Right atrium auricular region (tissue), 2 donors: ENCODE results near the gene PDE11A. TPM values are rescaled to one million over a fixed set of nuclear protein-coding genes. Genes with fewer than 3 reads are reported as not detected.

Experiments
- DNase-seq: peaks from one replicate; pipeline ENCODE4 v3.0.0-alpha.2; 2019; ENCODE audit warnings: low spot score
- H3K27ac ChIP-seq, 2 donors: fragments of 200-600 bp; sonication (generic); 1 replicate in 1 of 2; 2 replicates in 1 of 2; pipeline ENCODE4 v1.5.1; 2016 to 2019
- H3K27me3 ChIP-seq, 2 donors: fragments of 200-600 bp; sonication (generic); one replicate each; pipeline versions ENCODE4 v1.5.1 to v1.6.0; 2017 to 2019
- H3K36me3 ChIP-seq: fragments of 200-600 bp; sonication (generic); one replicate; pipeline ENCODE4 v1.5.1; 2016
- H3K4me1 ChIP-seq, 2 donors: fragments of 200-600 bp; sonication (generic); one replicate each; pipeline versions ENCODE4 v1.5.1 to v1.6.0; 2017 to 2019
- H3K4me3 ChIP-seq, 2 donors: fragments of 200-600 bp; sonication (generic); 1 replicate in 1 of 2; 2 replicates in 1 of 2; pipeline ENCODE4 v1.5.1; 2017 to 2019; ENCODE audit warnings: mild to moderate bottlenecking in 1 of 2, moderate library complexity in 1 of 2
- H3K9me3 ChIP-seq, 2 donors: fragments of 200-600 bp; sonication (generic); one replicate each; pipeline ENCODE4 v1.5.1; 2019
- CTCF ChIP-seq, 2 donors: fragments of 200-600 bp; sonication (generic); IDR thresholded peaks; one replicate each; pipeline ENCODE4 v1.5.1; 2019; ENCODE audit warnings: antibody characterized with exemption in 2 of 2
- total RNA-seq, 2 donors: library from RNA; depleted of rRNA; stranded (reverse); fragments of >200 nt; gene quantifications; one replicate each; pipeline ENCODE4 v1.1.0, GENCODE V29; 2016

Gene PDE11A
- total RNA-seq, 2 donors from 2014 or later = 1.2 TPM; not detected in 1

DNA sequence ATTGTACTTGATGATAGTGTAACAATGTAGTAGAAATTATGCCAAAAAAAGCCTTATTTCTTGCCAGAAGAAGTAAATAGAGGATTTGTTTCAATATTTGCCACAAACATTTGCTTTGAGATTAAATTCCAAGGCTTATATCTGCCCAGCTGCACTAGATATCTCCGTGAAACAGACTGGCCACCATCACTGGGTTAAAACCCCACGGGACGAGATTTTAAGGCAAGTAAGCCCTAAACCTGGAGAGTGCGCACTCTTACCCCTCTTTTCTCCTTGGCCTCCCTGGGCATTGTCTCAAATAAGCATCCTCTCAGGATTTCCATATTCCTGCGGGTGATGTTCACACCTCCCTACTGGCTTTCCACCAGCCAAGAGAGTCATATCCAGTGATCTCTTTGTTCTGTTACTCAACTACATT, 345.6 kb downstream of the PDE11A start:
- TF ChIP-seq CTCF (IDR thresholded peaks at IDR 0.05) = no peak
- H3K27ac ChIP-seq = no peak overlapping the region
- peaks cover 0 to 4% of the 10 kb centered on the region in 2 donors for H3K4me1 ChIP-seq

GRCh38 chr2:177724398-177725287, 347.9 kb downstream of the PDE11A start:
- H3K36me3 ChIP-seq = no peaks in the 10 kb centered on the region
- TF ChIP-seq CTCF (IDR thresholded peaks at IDR 0.05) = peak; percentile 75 to 87
- peaks cover 0 to 4% of the 10 kb centered on the region in 2 donors for H3K4me1 ChIP-seq
- H3K27ac ChIP-seq = no peak overlapping the region
- H3K9me3 ChIP-seq = no peaks in the 10 kb centered on the region
- no peaks in the 10 kb centered on the region for H3K27me3 ChIP-seq
- DNase-seq = no peak
- no peak overlapping the region for H3K4me3 ChIP-seq

More for the DNA sequence above, 345.6 kb downstream of the PDE11A start:
- no peaks in the 10 kb centered on the region for H3K36me3 ChIP-seq
- no peak overlapping the region for H3K4me3 ChIP-seq
- no peaks in the 10 kb centered on the region for H3K27me3 ChIP-seq
- DNase-seq = no peak
- no peaks in the 10 kb centered on the region for H3K9me3 ChIP-seq

- Histone ChIP-seq H3K27me3 (no peaks in the 10 kb centered on the region), H3K27ac (no peak overlapping the region), H3K4me1 (peaks cover 0 to 4% of the 10 kb centered on the region in 2 donors), H3K4me3 (no peak overlapping the region), H3K9me3 (no peaks in the 10 kb centered on the region), H3K36me3 (no peaks in the 10 kb centered on the region)
- no peak for DNase-seq
- no peak for TF ChIP-seq CTCF (IDR thresholded peaks at IDR 0.05)
Observed at GRCh38 chr2:177723235-177723634, 349.3 kb downstream of the PDE11A start.

GRCh38 chr2:177721818-177722567, 350.6 kb downstream of the PDE11A start:
- H3K36me3 ChIP-seq = no peaks in the 10 kb centered on the region
- H3K27me3 ChIP-seq = no peaks in the 10 kb centered on the region
- peaks cover 0 to 4% of the 10 kb centered on the region in 2 donors for H3K4me1 ChIP-seq
- no peak for DNase-seq
- no peak for TF ChIP-seq CTCF (IDR thresholded peaks at IDR 0.05)
- no peak overlapping the region for H3K4me3 ChIP-seq
- no peaks in the 10 kb centered on the region for H3K9me3 ChIP-seq
- no peak overlapping the region for H3K27ac ChIP-seq

DNA sequence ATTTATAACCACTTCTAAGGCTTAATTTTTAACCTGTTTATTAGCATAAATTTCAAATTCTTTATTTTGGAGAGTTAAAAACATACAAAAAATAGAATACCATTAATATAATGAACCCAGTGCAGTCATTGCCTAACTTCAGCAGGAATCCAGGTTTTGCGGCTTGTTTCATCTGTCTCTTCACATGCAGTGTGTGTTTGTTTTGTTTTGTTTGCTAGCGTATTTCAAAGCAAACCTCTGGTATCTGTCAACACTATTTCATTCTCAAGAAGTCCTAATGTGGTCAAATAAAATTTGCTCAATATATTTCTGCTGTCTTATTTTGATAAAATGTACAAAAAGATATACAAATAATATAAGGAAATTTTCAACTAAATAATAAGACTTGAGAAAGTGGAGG, 351.5 kb downstream of the PDE11A start:
- H3K27ac ChIP-seq = no peak overlapping the region

More for the DNA sequence above, 351.5 kb downstream of the PDE11A start:
- TF ChIP-seq CTCF (IDR thresholded peaks at IDR 0.05) = no peak
- no peaks in the 10 kb centered on the region for H3K27me3 ChIP-seq
- peaks cover 0 to 4% of the 10 kb centered on the region in 2 donors for H3K4me1 ChIP-seq
- H3K9me3 ChIP-seq = no peaks in the 10 kb centered on the region
- no peak overlapping the region for H3K4me3 ChIP-seq
- no peaks in the 10 kb centered on the region for H3K36me3 ChIP-seq
- no peak for DNase-seq
